Fibroblast of lung (primary cell): ENCODE data around the gene OAT.

ENCODE experiments used
- EZH2 ChIP-seq: IDR thresholded peaks from 2 replicates; pipeline ENCODE4 v1.5.1; 2012; ENCODE audit warnings: low read length, control low read depth, mild to moderate bottlenecking; ENCODE audit errors: missing control alignments
- TF ChIP-seq, protein P1 (sequence below), 2 donors: IDR thresholded peaks in 1 of 2; conservative IDR thresholded peaks in 1 of 2; 1 replicate in 1 of 2; 2 replicates in 1 of 2; pipeline ENCODE4 v1.5.1; 2011 to 2012; ENCODE audit warnings: low read length in 2 of 2, control low read depth in 1 of 2, inconsistent platforms in 1 of 2, low read depth in 1 of 2, mild to moderate bottlenecking in 1 of 2

DNA sequence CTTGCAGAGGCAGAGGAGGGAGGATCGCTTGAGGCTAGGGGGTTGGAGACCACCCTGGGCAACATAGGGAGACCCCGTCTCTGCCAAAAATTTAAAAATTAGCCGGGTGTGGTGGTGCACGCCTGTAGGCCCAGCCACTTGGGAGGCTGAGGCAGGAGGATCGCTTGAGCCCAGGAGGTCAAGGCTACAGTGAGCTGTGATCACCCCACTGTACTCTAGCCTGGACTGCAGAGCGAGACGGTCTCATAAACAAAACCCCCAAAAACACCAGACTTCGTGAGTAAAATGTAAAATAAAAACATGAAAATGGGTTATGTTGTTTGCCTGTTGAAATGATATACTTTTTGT lies 43.6 kb upstream of the OAT start:
- TF ChIP-seq, protein P1, sequence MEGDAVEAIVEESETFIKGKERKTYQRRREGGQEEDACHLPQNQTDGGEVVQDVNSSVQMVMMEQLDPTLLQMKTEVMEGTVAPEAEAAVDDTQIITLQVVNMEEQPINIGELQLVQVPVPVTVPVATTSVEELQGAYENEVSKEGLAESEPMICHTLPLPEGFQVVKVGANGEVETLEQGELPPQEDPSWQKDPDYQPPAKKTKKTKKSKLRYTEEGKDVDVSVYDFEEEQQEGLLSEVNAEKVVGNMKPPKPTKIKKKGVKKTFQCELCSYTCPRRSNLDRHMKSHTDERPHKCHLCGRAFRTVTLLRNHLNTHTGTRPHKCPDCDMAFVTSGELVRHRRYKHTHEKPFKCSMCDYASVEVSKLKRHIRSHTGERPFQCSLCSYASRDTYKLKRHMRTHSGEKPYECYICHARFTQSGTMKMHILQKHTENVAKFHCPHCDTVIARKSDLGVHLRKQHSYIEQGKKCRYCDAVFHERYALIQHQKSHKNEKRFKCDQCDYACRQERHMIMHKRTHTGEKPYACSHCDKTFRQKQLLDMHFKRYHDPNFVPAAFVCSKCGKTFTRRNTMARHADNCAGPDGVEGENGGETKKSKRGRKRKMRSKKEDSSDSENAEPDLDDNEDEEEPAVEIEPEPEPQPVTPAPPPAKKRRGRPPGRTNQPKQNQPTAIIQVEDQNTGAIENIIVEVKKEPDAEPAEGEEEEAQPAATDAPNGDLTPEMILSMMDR (conservative IDR thresholded peaks at IDR 0.05 in 1 of 2, IDR thresholded peaks at IDR 0.05 in 1 of 2; ENCODE audit: low read depth in 1 of 2, low read length in 2 of 2): no peak
- TF ChIP-seq EZH2: no peak
